ENCODE results near the gene SUCO.
A peak's percentile ranks its signal among the peaks of the same experiment; 100 is the strongest.
"Not testable (repeated sequence)": the region's sequence is repeated elsewhere in the genome, so short reads cannot be mapped to it uniquely, and the experiment has no call there.

SUCO gene

DNA sequence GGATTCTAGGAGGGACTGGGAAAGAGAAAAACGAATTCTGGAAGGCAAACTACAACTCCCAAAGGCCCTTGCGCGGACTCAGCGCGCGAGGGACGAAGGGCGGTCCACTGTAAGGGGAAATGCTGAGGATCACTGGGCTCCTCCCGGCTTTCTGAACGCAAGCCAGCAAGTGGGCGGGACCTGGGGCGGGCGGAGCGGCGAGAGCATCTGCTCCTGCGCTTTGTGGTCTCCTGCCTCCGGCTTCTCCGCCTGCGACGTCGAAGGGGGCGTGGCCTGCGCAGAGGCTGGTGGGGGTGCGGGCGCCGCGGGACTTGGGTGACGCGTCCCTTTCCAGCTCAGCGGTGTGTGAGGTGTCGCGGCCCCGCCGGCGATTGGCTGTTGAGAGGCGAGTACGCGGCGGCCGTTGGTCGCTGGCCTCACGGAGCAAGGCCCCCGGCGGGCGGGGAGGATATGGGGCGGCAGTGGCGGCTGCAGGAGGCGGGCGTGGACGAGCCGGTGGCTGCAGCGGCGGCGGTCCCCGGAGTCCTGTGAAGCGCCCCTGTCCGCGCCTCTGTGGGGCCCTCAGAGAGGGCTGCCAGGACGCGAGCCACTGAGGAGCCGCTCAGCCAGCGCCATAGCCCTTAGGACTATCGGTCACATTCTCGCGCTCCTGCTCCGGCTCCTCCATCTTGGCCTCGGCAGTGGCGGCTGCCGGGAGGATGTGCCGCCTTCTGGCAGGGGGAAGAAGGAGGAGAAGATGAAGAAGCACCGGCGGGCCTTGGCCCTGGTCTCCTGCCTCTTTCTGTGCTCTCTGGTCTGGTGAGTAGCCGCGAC lies at the start of gene SUCO:
Gene SUCO, plus strand, starts transcription at position 451 of the 813 bp plus-strand sequence. Its CDS starts 286 bp downstream, at position 737.
- DNase-seq, result peak; percentile 99

- DNase-seq, result no peak
These were observed 49.5 kb upstream of the SUCO start for GRCh38 chr1:172483448-172483847.

GRCh38 chr1:172484252-172484651 lies 48.7 kb upstream of the SUCO start:
- no peak for DNase-seq

- no peak for DNase-seq
These were observed 47.3 kb upstream of the SUCO start for GRCh38 chr1:172485626-172486025.

DNA sequence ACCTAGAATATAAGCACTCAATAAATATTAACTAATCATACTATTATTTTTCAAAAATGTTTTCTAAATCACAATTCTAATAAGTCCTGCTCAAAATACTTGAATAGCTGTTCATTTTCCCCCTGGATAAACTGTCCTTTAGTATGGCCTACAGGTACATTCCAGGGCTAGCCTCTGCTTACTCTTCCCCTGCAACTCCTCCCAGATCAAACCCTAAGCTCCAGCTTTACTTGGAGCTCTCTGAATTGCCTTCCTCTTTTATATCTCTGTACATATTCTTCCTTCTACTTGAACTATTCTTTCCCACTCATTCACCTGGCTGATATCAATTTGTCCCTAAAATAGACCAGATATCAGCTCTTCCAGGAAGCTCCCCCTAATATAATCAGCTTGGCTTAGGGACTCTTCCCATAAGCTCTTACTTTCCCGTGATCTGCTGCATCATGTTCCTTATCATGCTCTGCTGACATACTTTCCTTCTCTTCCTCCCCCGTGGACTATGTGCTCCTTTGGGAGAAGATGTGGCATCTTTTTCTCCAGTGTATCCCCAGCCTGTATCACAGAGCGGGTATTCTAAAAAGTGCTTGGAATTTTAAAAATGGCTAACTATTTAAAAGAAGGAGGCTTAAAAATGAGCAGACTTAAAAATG lies 46.0 kb upstream of the SUCO start:
- no peak for DNase-seq

DNA sequence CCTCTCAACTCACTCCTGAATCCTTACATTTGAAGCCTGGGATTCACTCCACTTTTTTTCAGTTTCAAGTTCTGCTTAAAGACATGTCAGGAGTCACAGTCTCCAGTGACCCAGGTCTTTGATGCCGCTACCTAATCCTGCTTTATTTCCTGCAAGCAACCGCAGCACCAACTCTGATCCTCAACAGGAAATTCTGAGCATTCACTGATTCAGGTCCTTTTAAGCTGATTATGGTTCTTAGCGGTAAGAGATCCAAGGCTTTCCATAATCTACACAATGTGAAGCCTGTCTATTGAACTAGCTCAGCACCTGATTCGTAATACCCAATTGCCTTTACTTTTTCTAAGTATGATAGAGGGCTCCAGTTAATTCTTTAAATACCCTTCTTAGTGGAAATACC lies 45.4 kb upstream of the SUCO start:
- no peak for DNase-seq

GRCh38 chr1:172488393-172488792 lies 44.6 kb upstream of the SUCO start:
- no peak for DNase-seq

GRCh38 chr1:172489847-172490246 lies 43.1 kb upstream of the SUCO start:
- no peak for DNase-seq

GRCh38 chr1:172492421-172492820 lies 40.5 kb upstream of the SUCO start:
- no peak for DNase-seq

DNA sequence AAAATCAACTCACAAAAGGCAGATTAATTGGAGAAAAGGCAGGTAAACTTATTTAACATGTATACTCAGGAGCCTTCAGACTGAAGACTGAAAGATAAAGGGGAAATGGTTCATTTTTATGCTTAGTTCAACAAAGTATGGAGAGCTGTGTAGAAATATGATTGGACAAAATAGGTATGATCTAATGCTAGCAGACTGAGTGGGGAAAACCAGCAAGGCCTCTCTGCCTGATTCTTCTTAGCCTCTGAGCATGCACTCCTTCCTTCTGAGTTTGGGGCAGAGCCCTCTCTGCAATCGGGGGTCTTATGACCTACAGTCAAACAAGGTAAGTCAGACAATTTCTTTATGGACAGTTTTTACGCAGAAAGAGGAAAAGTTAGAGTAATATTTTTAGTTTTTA lies 38.8 kb upstream of the SUCO start:
- no peak for DNase-seq

- DNase-seq, result not testable (repeated sequence)
These were observed 36.8 kb upstream of the SUCO start for GRCh38 chr1:172496127-172496526.

DNA sequence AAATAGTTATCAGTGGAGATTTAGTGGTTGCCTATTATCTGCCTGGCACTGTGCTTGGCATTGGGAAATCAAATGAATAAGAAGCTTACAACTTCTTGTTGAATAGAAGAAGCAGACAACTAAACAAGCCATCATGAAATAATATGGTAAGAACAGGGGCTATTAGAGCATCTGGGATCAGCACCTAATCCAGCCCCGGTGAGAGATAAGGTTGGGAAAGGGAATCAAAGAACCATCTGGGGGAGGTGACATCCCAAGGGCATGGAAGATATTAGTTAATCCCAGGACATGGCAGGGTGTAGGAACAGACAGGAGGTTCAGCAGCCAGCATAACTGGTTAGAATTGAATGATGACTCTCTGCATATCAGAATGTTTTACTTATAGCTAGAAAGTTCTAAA lies 36.3 kb upstream of the SUCO start:
- DNase-seq, result no peak

DNA sequence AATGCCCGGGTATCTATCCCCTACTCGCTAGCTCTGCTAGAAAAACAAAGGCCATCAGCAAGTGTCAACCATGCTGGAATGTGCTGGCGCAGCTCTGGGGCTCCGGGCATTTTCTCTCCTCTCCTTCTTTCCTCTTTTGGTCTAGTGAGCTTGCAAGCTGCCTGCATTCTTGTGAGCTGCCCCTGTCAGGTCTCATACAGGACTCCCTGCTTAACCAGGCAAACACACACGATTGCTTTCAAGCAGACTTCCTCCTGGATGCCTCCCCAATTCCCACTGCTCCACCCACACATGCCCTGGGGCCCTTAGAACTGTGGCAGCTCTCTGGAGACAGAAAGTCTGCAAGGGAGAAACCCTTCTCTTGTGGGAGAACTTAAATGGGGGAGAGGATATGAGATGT lies 35.7 kb upstream of the SUCO start:
- peak; percentile 87 for DNase-seq

GRCh38 chr1:172498857-172499256 lies 34.1 kb upstream of the SUCO start:
- DNase-seq, result no peak

DNA sequence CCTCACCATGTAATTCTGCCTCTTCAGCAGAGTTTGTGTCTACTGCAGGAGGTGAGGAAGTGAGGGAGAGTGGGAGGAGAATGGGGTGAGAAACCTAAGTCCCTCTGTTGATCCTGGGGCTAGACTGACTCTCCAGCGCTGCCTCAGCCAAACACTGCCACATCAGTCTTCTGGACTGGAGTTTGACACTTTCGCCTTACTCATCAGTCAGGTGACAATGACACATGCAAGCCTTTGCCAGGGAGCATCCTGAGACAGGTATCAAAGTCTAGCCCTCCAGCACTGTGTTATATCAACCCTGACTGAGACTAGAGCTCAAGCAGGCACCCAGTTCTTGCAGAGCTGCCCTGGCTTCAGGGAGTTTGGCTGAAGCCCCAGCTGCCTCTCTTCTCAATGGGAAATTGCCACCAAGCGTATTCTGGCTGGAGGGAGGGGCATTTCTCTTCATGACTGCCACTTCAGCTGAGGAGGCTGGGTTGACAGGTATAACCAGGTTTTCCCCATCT lies 33.3 kb upstream of the SUCO start:
- DNase-seq, result no peak

GRCh38 chr1:172500207-172500606 lies 32.7 kb upstream of the SUCO start:
- DNase-seq, result no peak

DNA sequence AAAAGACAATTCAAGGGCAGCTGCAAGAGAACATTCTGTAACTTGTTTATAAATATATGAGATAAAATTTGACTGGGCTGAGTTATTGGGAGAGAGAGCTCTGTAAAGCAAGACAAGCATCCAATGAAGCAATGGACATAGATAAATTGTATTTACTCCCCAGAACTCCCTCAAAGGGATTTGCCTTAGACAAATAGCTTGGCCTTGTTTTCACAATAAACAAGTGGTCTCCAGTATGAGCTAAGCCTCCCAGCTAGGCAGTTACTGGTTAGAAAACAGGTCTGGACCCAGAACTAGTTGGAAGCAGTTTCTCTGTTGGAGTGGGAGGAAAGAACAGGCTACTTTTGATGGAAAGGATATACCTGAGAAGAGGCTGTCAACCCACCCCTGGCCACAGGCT lies 25.2 kb upstream of the SUCO start:
- DNase-seq, result no peak

DNA sequence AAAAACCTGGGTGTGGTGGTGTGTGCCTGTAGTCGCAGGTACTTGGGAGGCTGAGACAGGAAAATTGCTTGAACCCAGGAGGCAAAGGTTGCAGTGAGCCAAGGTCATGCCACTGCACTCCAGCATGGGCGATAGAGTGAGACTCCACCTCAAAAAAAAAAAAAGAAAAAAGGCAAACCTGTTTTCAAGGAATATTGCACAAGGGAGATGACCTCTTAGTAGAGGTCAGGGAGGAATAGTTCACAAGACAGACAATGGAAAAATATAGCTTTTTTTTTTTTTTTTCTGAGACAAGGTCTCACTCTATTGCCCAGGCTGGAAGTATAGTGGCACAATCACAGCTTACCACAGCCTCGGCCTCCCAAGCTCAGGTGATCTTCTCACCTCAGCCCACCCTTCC lies 22.5 kb upstream of the SUCO start:
- no peak for DNase-seq

DNA sequence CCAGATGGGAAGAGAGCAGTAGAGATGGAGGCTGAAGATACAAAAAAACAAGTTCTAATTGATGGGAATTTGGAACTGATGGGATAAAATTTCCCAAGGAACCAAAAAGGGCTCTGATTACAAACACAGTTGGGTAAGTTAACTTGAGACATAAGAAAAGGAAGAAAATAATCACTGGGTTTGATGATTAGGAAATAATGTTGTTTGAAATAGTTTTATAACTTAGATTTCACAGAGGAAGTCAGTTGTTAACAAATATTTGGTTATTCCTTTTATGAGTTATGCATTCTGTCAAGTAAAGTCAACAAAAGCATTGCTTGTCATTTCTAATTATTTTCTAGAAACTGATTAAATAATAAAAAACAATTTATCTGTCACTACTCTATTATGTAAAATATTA lies 20.4 kb upstream of the SUCO start:
- no peak for DNase-seq

DNA sequence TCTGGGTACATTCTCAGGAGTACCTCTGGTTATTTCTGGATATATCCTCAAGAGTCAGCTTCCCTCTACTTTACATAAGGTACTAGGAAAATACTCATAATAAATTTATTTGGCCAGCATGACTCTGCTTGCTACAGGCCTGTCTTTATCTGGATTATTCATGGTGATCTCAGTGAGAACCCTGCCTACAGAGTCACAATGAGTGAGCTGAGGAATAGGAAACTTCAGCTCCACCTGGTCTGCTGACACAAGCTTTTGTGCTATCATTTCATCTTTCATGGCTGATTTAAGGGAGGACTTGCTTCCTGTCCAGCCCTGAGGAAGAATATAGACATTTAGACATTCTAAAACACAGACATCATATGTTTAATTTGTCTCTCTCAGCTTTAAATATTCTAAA lies 19.5 kb upstream of the SUCO start:
- DNase-seq, result no peak

- DNase-seq, result no peak
These were observed 18.8 kb upstream of the SUCO start for GRCh38 chr1:172514108-172514507.

GRCh38 chr1:172515436-172515835 lies 17.5 kb upstream of the SUCO start:
- DNase-seq, result no peak

- DNase-seq, result no peak
These were observed 17.0 kb upstream of the SUCO start for GRCh38 chr1:172515927-172516326.

GRCh38 chr1:172517081-172517480 lies 15.9 kb upstream of the SUCO start:
- no peak for DNase-seq
